ENCODE data around the gene CYBA.

DNA sequence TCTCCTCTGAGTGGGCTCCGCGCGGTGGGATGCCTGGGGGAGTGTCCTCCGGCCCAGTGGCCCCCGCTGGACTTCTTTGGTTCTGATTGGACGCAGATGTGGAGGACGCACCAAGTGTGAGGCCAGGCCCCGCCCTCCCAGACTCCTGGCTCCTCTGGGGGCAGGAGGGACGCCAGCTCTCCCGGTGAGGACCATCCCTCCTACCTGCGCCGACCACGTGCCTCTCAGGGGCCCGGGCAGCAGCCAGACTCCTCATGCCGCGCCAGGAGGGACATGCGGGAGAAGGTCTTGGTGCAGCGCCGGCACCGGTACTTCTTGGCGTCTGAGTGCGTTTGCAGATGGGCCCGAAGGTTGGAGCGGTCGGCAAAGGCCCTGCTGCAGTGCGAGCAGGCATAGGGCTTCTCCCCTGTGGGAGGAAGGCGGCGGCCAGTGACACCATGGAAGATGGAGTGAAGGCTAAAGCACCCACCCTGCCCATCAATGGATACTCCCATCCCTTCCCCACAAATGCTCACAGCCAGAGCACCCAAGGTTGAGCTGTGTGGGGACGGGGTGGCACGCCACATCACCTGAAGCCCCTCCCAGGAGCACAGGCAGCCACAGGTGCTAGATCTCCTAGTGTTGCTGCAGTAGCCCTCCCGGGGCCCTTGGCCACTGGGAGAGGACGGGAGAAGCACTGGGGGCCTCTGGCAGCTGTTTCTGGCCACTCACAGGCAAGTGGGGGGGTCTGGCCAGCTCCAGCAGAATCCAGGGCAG is 27.5 kb upstream of the CYBA start:
- TF ChIP-seq, protein P1, sequence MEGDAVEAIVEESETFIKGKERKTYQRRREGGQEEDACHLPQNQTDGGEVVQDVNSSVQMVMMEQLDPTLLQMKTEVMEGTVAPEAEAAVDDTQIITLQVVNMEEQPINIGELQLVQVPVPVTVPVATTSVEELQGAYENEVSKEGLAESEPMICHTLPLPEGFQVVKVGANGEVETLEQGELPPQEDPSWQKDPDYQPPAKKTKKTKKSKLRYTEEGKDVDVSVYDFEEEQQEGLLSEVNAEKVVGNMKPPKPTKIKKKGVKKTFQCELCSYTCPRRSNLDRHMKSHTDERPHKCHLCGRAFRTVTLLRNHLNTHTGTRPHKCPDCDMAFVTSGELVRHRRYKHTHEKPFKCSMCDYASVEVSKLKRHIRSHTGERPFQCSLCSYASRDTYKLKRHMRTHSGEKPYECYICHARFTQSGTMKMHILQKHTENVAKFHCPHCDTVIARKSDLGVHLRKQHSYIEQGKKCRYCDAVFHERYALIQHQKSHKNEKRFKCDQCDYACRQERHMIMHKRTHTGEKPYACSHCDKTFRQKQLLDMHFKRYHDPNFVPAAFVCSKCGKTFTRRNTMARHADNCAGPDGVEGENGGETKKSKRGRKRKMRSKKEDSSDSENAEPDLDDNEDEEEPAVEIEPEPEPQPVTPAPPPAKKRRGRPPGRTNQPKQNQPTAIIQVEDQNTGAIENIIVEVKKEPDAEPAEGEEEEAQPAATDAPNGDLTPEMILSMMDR (optimal IDR thresholded peaks at IDR 0.05 in 1 of 3, IDR thresholded peaks at IDR 0.05 in 1 of 3, conservative IDR thresholded peaks at IDR 0.05 in 1 of 3; ENCODE audit: extremely low read depth in 1 of 3, insufficient read depth in 2 of 3, low read length in 3 of 3) = no peak
- TF ChIP-seq EZH2 (IDR thresholded peaks at IDR 0.05; ENCODE audit: low read length) = no peak
